MM.1S (cell line): ENCODE data around the gene CELF2.

ENCODE experiments used
- DNase-seq: peaks from one replicate; pipeline ENCODE4 v3.0.0-alpha.2; 2015
- H2AFZ ChIP-seq: fragments of 300-600 bp; sonication (generic); 2 replicates; pipeline ENCODE4 v1.6.0; 2016; ENCODE audit warnings: antibody characterized with exemption, low read length
- H3F3A ChIP-seq: fragments of 300-600 bp; sonication (generic); 2 replicates; pipeline ENCODE4 v1.6.1; 2016; ENCODE audit warnings: mild to moderate bottlenecking, antibody characterized with exemption, low read length, moderate library complexity, mixed read lengths; ENCODE audit not compliant: insufficient read depth
- H3K27ac ChIP-seq: fragments of 300-600 bp; sonication (generic); 2 replicates; pipeline ENCODE4 v1.5.1; 2016; ENCODE audit warnings: mild to moderate bottlenecking, low read length
- H3K27me3 ChIP-seq: fragments of 300-600 bp; sonication (generic); replicated peaks from 2 replicates; pipeline ENCODE4 v1.6.0; 2016; ENCODE audit warnings: low read length; ENCODE audit not compliant: insufficient read depth
- H3K36me3 ChIP-seq: fragments of 300-600 bp; sonication (generic); replicated peaks from 2 replicates; pipeline ENCODE4 v1.6.1; 2016; ENCODE audit warnings: mild to moderate bottlenecking, low read length, mixed read lengths; ENCODE audit not compliant: insufficient read depth
- H3K4me1 ChIP-seq: fragments of 300-600 bp; sonication (generic); 2 replicates; pipeline ENCODE4 v1.6.1; 2016; ENCODE audit warnings: low read length, mixed read lengths
- H3K4me2 ChIP-seq: fragments of 300-600 bp; sonication (generic); 2 replicates; pipeline ENCODE4 v1.6.0; 2016; ENCODE audit warnings: low read depth, low read length
- H3K4me3 ChIP-seq: fragments of 300-600 bp; sonication (generic); 2 replicates; pipeline ENCODE4 v1.5.1; 2016; ENCODE audit warnings: low read length, mixed read lengths
- H3K79me2 ChIP-seq: fragments of 300-600 bp; sonication (generic); 2 replicates; pipeline ENCODE4 v1.6.1; 2016; ENCODE audit warnings: mixed run types, low read length, mixed read lengths
- H3K9ac ChIP-seq: fragments of 300-600 bp; sonication (generic); 2 replicates; pipeline ENCODE4 v1.6.1; 2016; ENCODE audit warnings: low read length, mixed read lengths
- H3K9me2 ChIP-seq: fragments of 300-600 bp; sonication (generic); replicated peaks from 2 replicates; pipeline ENCODE4 v1.6.1; 2016; ENCODE audit warnings: mild to moderate bottlenecking, low read length, mixed read lengths; ENCODE audit not compliant: insufficient read depth
- H3K9me3 ChIP-seq: fragments of 300-600 bp; sonication (generic); replicated peaks from 2 replicates; pipeline ENCODE4 v1.6.1; 2016; ENCODE audit warnings: mild to moderate bottlenecking, low read length, mixed read lengths; ENCODE audit not compliant: insufficient read depth
- H4K20me1 ChIP-seq: fragments of 300-600 bp; sonication (generic); 2 replicates; pipeline ENCODE4 v1.6.1; 2016; ENCODE audit warnings: mild to moderate bottlenecking, low read length, moderate library complexity, mixed read lengths; ENCODE audit not compliant: insufficient read depth
- CTCF ChIP-seq: fragments of 300-600 bp; sonication (generic); IDR thresholded peaks from 2 replicates; pipeline ENCODE4 v1.5.1; 2016; ENCODE audit warnings: antibody characterized with exemption, low read length, mixed read lengths
- EZH2 ChIP-seq: fragments of 300-600 bp; sonication (generic); optimal IDR thresholded peaks from 2 replicates; pipeline ENCODE3; 2017; ENCODE audit warnings: low read depth, mild to moderate bottlenecking, antibody characterized with exemption, low read length, mixed read lengths
- EZH2phosphoT487 ChIP-seq: fragments of 300-600 bp; sonication (generic); IDR thresholded peaks from 2 replicates; pipeline ENCODE4 v1.6.1; 2018; ENCODE audit warnings: antibody characterized with exemption, low read length

The CELF2 gene

GRCh38 chr10:11131112-11131639, 113.5 kb downstream of the CELF2 start:
- Histone ChIP-seq H3K36me3 (no peaks in the 10 kb centered on the region), H3K9ac (no peak overlapping the region), H3K9me2 (no peaks in the 10 kb centered on the region), H3K4me1 (no peaks in the 10 kb centered on the region), H3K9me3 (no peaks in the 10 kb centered on the region), H3K27me3 (no peaks in the 10 kb centered on the region), H2AFZ (no peak overlapping the region), H3K27ac (no peak overlapping the region), H3F3A (no peaks in the 10 kb centered on the region), H3K4me3 (no peak overlapping the region), H3K4me2 (no peak overlapping the region), H4K20me1 (no peaks in the 10 kb centered on the region), H3K79me2 (peaks cover 71% of the 10 kb centered on the region)
- DNase-seq: no peak
- TF ChIP-seq CTCF (no peak), EZH2 (no peak), EZH2phosphoT487 (no peak)

- H3K79me2 ChIP-seq: peaks cover 90% of the 10 kb centered on the region
- H4K20me1 ChIP-seq: no peaks in the 10 kb centered on the region
- H3F3A ChIP-seq: no peaks in the 10 kb centered on the region
- TF ChIP-seq CTCF: no peak
- TF ChIP-seq EZH2: no peak
- no peak for TF ChIP-seq EZH2phosphoT487
- no peak overlapping the region for H3K9ac ChIP-seq
- no peak overlapping the region for H2AFZ ChIP-seq
- H3K9me3 ChIP-seq: no peaks in the 10 kb centered on the region
- no peak overlapping the region for H3K4me2 ChIP-seq
- H3K36me3 ChIP-seq: no peaks in the 10 kb centered on the region
- no peak overlapping the region for H3K27ac ChIP-seq
- H3K27me3 ChIP-seq: no peaks in the 10 kb centered on the region
- H3K4me1 ChIP-seq: no peaks in the 10 kb centered on the region
- no peaks in the 10 kb centered on the region for H3K9me2 ChIP-seq
- DNase-seq: no peak
- H3K4me3 ChIP-seq: no peak overlapping the region
These were observed 116.7 kb downstream of the CELF2 start for GRCh38 chr10:11134411-11134810.

- Histone ChIP-seq H4K20me1 (no peaks in the 10 kb centered on the region), H3K36me3 (no peaks in the 10 kb centered on the region), H3F3A (no peaks in the 10 kb centered on the region), H2AFZ (no peak overlapping the region), H3K4me2 (no peak overlapping the region), H3K9me2 (no peaks in the 10 kb centered on the region), H3K9me3 (no peaks in the 10 kb centered on the region), H3K9ac (no peak overlapping the region), H3K79me2 (peaks cover 96% of the 10 kb centered on the region), H3K27me3 (no peaks in the 10 kb centered on the region), H3K4me1 (no peaks in the 10 kb centered on the region), H3K27ac (no peak overlapping the region), H3K4me3 (no peak overlapping the region)
- TF ChIP-seq EZH2 (no peak), EZH2phosphoT487 (no peak), CTCF (no peak)
- no peak for DNase-seq
These were observed 118.0 kb downstream of the CELF2 start for GRCh38 chr10:11135709-11136108.
